NCI-H2171 treated with DMSO at 0.1 percent for 48 hours (cell line): ENCODE data around the gene SLC26A1.

Experiments used
- DNase-seq: peaks from one replicate; lab custom pipeline; 2025; lab: John Stamatoyannopoulos, UW

Gene SLC26A1

DNA sequence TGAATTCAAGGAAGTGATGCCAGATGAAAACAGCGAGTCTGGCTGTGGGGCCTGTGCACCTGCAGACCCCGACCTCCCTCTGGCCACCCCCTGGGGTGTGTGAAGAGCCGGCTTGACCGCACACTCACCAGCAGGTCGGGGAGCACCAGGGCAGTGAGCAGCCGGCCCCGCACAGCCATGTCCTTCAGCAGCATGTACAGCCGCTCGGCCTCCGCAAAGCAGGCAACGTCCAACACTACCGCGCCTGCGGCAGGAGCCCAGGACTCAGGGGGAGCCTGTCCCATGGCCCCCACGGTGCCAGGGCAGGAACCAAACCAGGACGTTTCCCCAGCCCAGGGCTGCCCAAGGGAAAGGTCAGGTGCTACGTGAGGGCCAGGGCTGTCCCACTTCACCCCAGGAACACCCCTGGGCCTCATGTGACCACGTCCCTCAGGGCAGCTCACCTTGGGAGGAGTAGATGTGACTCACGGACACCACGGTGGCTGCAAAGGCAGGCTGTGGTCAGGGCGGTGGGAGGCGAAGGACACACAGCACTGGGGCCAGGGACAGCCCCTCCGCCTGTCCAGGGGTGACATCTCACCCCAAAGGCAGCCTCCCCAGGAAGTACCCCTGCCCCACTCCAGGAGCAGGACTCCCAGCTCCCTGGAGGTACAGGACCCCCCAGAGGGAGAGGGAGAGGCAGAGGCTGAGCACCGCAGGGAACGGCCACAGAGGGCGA is 28.0 kb downstream of the SLC26A1 start:
- DNase-seq = no peak

DNA sequence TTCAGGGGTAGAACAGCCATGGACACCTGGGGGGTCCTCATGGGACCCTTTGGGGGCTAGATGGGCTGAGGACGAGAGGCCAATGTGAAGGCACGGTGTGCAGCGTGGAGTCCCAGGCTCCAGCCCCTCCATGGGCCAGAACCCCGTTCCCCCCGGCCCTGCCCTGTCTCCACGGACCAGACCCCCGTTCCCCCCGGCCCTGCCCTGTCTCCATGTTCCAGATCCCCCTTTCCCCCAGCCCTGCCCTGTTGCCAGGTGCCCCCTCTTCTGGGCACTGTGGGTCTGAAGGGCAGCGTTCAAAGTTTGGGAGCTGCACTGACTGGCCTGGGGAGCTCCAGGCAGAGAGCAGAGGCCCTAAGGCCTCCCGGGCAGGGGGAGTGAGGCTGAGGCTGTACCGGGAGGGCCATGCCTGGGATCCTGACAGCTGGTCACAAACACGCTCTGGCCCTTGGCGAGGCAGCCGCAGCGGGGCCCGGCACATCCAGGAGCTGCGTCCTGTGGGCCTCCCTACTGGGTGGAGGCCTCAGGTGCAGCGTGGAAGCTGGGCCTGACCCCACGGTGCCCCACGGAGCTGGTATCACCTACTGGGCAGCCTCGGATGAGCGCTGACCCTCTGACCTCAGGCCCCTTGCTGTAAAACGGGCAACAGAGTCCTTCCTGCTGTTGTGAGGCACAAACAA is 28.7 kb downstream of the SLC26A1 start:
- DNase-seq = no peak

DNA sequence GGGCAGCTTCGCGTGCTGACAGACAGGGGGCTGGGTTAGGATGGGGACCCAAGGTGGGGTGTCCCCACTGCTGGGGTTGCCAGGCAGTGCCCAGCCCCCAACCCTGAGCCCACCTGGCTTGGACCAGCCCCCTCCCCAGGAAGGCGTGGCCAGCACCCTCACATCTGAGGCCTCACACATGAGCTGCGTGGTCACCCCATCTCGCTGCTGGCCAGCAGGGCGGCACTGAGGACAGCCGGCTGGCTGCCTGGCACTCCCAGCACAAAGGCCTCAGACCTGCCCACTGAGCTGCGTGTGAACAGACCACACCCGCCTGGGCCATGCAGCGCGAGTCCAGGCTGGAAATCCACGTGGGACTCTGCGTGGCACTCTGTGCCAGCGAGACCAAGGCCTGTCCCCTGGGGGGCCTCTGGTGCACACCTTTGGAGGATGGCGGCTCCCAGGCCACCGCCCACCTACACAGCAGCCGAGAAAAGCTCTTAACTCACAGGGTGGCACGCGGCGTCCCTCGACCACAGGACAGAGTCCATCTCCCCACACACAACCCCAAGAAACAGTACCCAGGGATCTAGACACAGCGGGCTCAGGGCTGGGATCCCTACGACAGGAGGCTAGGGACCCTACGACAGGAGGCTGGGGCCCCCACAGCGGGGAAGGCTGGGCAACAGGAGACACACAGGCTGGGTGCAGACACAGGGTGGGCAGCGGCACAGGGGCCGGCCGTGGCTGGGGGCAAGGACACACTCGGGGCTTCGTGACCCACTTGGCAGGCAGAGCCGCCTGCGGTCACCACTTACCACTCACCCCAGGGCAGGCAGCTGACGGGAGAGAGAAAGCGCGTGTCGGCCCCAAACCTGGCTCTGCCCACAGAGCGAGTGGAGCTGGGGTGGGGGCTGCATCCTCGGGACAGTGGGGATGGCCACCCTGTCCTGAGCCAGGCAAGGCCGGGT is 29.7 kb downstream of the SLC26A1 start:
- DNase-seq = no peak

DNA sequence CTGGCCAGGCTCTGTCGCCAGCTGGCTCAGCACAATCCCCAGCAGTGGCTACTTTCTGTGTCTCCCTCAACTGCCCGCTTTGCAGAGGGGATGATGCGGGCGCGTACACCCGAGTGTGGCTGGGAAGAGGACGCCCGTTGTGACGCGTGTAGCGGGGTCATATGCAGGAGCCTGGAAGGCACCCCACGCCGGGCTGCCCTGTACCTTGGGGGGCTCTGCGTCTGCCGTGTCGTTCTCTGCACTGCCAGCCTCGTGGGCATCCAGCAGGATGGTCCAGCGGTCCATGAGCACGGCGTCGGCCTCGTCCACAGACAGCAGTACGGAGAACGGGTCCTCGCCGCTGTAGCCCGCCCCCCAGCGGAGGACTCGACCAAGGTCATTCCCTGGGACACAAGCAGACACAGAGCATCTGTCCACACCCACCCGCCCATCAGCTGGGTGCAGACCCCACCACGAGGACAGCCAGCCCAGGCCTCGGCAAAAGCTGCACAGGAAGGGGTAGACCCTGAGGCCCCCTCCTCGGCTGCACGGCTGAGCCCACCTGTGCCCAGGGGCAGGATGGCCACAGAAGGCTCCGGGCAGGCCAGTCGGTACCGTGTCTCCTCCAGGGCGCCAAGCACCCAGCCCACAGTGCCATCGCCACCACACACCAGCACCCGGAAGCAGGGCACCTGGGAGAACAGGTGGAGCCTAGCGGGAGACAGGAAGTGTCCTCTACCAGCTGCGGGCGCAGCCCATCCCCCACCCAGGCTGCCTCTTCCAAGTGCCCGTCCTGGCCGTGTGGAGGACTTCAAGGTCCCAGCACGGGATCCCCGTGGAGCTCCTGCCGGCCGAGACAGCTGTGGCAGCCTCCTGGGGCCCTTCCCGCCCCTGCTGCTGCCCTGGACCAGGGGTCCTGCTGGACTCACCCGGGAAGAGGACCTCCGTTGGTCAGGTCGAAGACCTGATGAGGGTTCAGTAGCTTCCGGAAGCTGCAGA is 30.7 kb downstream of the SLC26A1 start:
- DNase-seq = peak; percentile 2

DNA sequence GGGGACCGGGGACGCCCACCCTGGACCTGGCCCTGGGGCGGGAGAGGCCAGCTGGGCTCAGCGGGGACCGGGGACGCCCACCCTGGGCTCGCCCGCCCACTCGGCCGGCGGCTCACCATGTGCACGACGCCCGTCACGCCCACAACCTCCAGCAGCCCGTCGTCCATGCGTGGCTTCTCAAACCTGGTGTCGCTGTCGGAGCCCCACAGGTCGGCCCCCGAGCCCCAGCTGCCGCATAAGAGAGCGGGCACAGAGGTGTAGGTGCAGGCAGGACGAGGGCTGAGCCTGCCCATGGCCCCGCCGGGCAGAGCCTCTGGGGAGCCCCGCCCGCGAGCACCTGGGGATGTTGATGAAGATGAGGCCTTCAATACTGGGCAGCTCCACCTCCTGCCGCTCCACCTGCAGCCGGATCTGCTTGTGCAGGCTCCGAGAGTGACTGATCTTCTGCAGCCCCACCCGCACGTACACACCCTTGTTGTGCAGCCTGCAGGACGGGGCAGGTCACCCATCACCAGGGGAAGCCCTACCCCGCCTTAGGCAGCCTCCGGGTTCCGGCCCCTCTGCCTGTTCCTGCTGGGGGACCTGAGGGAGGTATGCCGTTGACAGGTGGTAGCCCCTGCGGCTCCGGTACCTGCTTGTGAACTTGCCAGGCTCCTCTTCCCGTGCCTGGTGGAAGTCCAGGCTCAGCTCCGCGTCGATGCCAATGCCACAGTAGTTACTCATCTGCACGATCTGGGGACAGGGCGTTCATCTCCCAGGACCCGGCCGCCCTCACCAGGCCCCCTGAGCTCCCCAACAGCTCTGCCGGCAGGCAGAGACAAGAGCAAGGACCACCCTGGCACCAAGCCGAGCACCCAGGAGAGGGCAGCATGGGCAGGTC is 31.6 kb downstream of the SLC26A1 start:
- no peak for DNase-seq

DNA sequence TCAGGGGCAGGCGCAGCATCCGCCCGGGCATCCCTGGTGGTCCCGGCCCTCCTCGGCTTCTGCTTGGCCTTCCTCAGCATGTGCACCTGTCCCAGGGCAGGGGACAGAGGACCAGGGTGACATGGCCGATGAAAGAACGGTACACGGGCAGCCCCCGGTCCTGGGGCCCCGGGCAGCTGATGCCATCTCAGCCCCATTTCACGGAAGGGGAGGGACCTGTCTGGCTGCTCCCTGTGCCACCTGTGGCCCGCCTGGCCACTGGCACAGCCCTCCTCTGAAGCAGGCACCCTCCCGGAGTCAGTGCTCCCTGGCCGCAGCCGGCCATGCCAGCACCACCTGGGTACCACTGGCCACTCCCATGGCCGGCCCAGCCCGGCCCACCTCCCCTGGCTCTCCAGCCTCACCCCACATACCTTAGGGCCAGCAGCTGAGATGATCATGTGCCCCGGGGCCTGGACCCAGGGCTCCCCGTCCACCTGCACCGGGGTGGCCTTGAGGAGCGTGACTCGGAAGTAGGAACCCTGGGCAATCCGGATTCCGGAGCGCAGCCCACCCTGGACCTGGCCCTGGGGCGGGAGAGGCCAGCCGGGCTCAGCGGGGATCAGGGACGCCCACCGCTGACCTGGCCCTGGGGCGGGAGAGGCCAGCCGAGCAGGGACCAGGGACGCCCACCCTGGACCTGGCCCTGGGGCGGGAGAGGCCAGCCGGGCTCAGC is 32.4 kb downstream of the SLC26A1 start:
- no peak for DNase-seq

DNA sequence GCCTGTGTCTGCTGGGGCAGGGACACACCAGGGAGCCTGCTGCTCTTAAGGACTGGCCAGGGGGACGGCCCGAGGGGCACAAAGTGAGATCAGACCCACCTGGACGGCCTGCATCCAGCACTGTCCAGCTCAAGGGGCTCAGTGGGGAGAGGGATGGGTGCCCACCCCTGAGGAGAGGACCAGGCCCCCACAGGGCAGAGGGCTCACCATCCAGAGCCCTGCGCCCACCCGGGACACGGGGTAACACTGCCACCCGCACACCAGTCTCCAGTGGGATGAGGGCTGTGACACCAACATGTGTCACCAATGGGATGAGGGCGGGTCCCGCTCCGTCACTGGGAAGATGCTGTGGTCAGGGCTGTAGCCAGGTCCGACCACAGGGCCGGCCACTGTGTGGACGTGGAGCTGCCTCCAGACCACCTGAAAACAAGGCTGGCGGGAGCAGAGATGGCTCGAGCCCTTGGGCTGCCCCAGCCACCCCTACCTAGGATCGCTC is 33.0 kb downstream of the SLC26A1 start:
- no peak for DNase-seq

DNA sequence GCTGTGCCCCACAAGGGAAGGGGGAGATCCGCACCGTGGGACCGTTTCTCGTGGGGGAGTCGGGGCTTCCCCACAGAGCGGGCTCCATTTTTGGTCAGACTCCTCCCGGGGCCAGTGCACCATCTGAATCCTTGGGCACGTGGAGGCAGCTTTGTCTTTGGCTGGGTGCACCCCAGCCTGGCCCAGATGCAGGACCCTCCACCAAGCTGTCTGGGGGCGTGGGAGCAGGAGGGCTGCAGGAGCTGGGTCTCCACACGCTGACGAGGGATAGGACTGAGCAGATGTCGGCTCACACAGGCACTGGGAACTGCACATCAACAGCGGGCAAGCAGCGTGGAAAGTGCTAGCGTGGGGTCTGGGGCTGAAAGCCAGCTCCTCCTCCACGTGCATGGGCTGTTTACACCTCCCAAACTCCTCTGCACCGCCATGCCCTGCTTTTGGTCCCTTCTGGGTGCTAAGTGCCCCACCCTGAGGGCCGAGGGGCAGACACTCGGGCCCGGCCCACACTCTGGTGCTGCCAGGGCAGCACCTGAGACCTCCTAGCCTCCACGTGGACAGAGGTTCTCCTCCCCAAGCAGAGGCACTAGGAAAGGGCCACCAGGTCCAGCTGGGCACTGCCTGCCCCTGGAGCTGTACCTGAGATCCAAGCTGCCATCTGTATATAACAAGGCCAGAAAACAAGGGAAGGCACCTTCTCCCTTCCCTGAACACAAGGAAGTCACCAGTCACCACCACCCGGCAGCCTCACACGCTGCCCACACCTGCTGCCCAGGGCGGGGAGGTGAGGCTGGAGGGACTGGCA is 33.7 kb downstream of the SLC26A1 start:
- DNase-seq = no peak

DNA sequence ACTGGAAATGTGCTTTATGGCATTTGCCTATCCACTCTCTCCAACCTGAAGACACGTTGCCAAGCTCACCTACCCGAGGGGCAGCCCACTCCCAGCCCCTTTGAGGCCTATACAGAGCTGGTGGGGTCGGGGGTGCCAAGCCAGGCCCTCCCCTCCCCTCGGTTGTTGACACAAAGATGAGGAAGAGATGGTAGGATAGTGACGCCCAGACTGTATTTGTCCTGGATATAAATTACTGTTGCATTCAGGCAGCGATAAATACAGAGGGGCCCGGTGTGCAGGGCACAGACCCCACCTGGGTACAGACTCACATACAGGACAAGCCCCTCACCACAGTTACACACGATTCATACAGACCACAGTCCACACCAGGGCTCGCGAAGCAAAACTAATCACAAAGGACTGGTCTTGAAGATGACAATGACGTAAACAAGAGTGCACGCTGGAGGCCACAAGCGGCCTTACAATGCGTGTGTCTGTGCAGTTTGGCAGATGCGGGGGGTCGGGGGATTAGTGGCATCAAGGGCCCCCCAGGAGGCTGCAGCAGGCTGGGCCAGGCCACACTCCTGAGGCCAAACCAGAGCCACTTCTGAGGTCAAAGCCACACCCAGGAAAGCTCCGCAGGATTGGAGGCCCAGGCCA is 34.4 kb downstream of the SLC26A1 start:
- DNase-seq = no peak

DNA sequence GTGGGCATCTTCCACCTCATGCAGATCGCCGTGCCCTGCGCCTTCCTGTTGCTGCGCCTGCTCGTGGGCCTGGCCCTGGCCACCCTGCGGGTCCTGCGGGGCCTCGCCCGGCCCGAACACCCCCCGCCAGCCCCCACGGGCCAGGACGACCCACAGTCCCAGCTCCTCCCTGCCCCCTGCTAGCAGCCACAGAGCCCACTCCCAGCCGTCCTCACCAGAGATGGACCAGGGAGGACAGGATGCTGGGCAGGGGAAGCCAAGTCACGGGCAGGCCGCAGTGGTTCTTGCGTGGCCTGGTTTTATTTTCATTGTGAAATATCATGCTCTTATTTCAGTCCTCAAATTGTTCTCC is 34.9 kb downstream of the SLC26A1 start:
- DNase-seq = no peak

DNA sequence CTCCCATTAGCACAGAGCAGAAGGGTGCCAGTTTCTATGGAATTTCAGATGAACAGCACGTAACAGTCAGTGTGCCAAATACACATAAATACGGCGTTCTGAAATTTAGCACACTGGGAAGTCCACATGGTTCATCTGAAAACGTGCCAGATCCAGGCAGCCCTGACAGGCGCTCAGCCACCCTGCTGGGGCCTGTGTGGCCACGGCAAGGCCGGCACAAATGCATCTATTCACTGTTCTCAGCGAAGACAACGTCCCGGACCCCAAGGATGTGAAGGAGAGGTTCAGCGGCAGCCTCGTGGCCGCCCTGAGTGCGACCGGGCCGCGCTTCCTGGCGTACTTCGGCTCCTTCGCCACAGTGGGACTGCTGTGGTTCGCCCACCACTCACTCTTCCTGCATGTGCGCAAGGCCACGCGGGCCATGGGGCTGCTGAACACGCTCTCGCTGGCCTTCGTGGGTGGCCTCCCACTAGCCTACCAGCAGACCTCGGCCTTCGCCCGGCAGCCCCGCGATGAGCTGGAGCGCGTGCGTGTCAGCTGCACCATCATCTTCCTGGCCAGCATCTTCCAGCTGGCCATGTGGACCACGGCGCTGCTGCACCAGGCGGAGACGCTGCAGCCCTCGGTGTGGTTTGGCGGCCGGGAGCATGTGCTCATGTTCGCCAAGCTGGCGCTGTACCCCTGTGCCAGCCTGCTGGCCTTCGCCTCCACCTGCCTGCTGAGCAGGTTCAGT is 35.5 kb downstream of the SLC26A1 start:
- DNase-seq = no peak

DNA sequence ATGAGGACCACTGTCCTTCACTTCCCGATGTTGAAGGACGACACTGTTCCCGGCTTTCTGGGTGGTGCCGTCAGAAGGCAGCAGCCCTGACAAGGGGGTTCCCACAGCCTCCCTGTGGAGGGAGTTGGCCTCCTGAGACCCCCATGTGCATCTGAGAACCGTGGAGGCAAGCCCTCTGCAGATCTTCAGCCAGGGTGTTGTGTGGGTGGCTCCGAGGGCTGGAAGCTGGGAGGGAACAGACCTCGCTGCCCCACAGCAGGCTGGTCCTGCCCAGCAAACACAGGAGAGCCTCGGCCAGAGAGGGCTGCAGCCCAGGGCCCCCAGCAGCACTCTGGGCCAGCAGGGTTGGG is 36.0 kb downstream of the SLC26A1 start:
- DNase-seq = no peak

DNA sequence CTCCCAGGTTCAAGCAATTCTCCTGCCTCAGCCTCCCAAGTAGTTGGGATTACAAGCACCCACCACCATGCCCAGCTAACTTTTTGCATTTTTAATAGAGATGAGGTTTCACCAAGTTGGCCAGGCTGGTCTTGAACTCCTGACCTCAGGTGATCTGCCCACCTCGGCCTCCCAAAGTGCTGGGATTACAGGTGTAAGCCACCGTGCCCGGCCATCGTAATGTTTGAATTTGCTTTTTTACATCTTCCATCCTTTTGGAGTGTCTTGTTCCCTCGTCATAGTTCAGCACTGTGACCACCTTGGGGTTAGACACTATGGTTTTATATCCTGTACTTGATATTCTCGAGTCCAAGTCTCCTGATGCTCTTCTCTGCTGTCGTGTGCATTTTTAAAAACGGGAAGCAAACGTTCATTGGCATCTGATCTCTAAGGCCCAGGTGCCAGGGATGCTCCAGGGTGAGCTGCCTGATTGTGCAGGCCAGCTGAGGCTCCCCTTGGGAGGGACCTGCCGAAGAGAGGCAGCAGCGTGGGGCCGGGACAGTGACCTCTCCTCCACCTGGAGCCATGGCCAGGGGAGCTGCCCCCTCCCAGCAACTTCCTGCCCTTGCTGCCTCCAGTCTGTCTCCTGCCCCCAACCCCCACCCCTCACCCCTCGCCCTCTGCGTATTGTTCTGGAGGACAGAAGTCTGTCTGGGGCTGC is 36.5 kb downstream of the SLC26A1 start:
- no peak for DNase-seq

DNA sequence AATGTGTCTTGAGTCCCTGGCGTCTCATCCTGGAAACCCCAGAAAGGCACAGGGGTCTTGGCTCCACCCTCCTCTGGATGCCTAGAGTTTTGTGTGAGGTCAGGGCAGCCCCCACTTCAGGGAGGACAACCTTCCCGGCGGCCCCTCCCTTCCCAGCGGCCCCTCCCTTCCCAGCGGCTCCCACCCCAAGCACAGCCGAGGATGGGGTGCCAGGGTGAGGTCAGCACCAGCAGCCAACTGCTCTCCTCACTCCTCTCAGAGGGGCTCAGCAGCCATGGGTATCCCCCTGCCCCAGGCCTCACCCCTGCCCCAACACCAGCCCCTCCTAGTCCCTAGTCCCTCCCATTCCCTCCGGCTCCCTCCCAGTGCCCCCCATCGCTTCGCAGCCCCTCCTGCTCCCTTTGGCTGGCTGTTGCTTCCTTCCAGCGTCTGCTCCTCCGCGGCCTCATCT is 37.2 kb downstream of the SLC26A1 start:
- no peak for DNase-seq

DNA sequence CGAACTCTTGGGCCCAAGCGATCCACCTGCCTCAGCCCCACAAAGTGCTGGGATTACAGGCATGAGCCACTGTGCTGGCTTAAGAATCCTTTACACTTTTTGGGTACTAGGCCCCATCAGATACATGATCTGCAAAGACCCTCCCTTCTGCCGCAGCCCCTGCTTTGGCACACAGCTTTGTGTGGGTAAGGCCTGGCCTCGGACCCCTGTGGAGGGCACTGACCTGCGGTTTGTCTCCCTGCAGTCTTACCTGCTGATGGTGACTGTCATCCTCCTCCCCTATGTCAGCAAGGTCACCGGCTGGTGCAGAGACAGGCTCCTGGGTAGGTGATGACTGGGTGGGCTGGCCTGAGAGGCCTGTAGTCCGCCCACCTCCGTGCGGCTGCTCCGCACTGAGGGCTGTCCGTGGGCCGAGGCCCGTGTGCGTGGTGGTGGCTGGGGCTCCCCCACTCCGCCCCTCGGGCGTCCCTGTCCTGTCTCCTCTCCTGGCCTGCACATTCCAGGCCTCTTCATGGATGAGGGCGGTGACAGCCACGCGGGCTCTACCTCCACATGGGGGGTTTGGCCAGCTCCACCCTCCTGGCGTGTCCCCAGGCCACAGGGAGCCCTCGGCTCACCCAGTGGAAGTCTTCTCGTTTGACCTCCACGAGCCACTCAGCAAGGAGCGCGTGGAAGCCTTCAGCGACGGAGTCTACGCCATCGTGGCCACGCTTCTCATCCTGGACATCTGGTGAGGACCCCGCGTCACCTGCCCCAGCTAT is 37.9 kb downstream of the SLC26A1 start:
- DNase-seq = no peak
